Duodenal mucosa (tissue), 2 donors: ENCODE results near the gene MED8.

Experiments used
- H3K27ac ChIP-seq: one replicate; pipeline ENCODE4 v1.7.0; 2013; ENCODE audit warnings: low read depth, low read length
- H3K27me3 ChIP-seq, 2 donors: one replicate each; pipeline ENCODE4 v1.7.0; 2013; ENCODE audit warnings: low read length in 2 of 2, control low read depth in 1 of 2; ENCODE audit not compliant: insufficient read depth in 2 of 2, control insufficient read depth in 1 of 2
- H3K36me3 ChIP-seq, 2 donors: one replicate each; pipeline ENCODE4 v1.7.0; 2013; ENCODE audit warnings: low read length in 2 of 2, control low read depth in 1 of 2; ENCODE audit not compliant: insufficient read depth in 2 of 2, control insufficient read depth in 1 of 2
- H3K4me1 ChIP-seq, 2 donors: one replicate each; pipeline ENCODE4 v1.7.0; 2013; ENCODE audit warnings: low read length in 2 of 2, control low read depth in 1 of 2; ENCODE audit not compliant: insufficient read depth in 2 of 2, control insufficient read depth in 1 of 2
- H3K4me3 ChIP-seq, 2 donors: one replicate each; pipeline ENCODE4 v1.7.0; 2013; ENCODE audit warnings: low read length in 2 of 2, low read depth in 1 of 2
- H3K9ac ChIP-seq, 2 donors: one replicate each; pipeline ENCODE4 v1.7.0; 2013; ENCODE audit warnings: low read length in 2 of 2, low read depth in 1 of 2
- H3K9me3 ChIP-seq, 2 donors: one replicate each; pipeline ENCODE4 v1.7.0; 2013; ENCODE audit warnings: low read length in 2 of 2, control low read depth in 1 of 2; ENCODE audit not compliant: control insufficient read depth in 1 of 2

Gene MED8

GRCh38 chr1:43365678-43366077 is 23.9 kb downstream of the MED8 start:
- H3K27me3 ChIP-seq = no peaks in the 10 kb centered on the region
- H3K27ac ChIP-seq = no peak overlapping the region
- peak overlapping the region; percentile 90 to 92 for H3K4me3 ChIP-seq
- peaks cover 34 to 49% of the 10 kb centered on the region in 2 donors for H3K36me3 ChIP-seq
- no peaks in the 10 kb centered on the region for H3K9me3 ChIP-seq
- peak overlapping the region; percentile 58 to 59 for H3K9ac ChIP-seq
- peaks cover 39 to 52% of the 10 kb centered on the region in 2 donors for H3K4me1 ChIP-seq

GRCh38 chr1:43363935-43364525 is 25.6 kb downstream of the MED8 start:
- H3K4me3 ChIP-seq = peak overlapping the region in 1 of 2 donors; percentile 5
- H3K36me3 ChIP-seq = peaks cover 36 to 51% of the 10 kb centered on the region in 2 donors
- peaks cover 55 to 67% of the 10 kb centered on the region in 2 donors for H3K4me1 ChIP-seq
- H3K27ac ChIP-seq = no peak overlapping the region
- no peaks in the 10 kb centered on the region for H3K27me3 ChIP-seq
- no peak overlapping the region for H3K9ac ChIP-seq
- H3K9me3 ChIP-seq = no peaks in the 10 kb centered on the region

- Histone ChIP-seq H3K27me3 (no peaks in the 10 kb centered on the region), H3K36me3 (peaks cover 36 to 51% of the 10 kb centered on the region in 2 donors), H3K27ac (no peak overlapping the region)
These were observed 26.2 kb downstream of the MED8 start for GRCh38 chr1:43363283-43363934.

GRCh38 chr1:43360616-43361015 is 29.0 kb downstream of the MED8 start:
- peaks cover 36 to 51% of the 10 kb centered on the region in 2 donors for H3K36me3 ChIP-seq
- H3K9ac ChIP-seq = peak overlapping the region in 1 of 2 donors; percentile 18
- peaks cover 42 to 52% of the 10 kb centered on the region in 2 donors for H3K4me1 ChIP-seq
- peak overlapping the region; percentile 74 to 77 for H3K4me3 ChIP-seq
- H3K27ac ChIP-seq = no peak overlapping the region
- H3K9me3 ChIP-seq = no peaks in the 10 kb centered on the region
- H3K27me3 ChIP-seq = no peaks in the 10 kb centered on the region

More at GRCh38 chr1:43363283-43363934, 26.2 kb downstream of the MED8 start:
- H3K4me1 ChIP-seq = peaks cover 50 to 63% of the 10 kb centered on the region in 2 donors
- H3K4me3 ChIP-seq = peak overlapping the region in 1 of 2 donors; percentile 5
- peak overlapping the region in 1 of 2 donors; percentile 11 for H3K9ac ChIP-seq
- no peaks in the 10 kb centered on the region for H3K9me3 ChIP-seq

GRCh38 chr1:43359696-43360095 is 29.9 kb downstream of the MED8 start:
- H3K27me3 ChIP-seq = no peaks in the 10 kb centered on the region
- H3K27ac ChIP-seq = no peak overlapping the region
- peak overlapping the region; percentile 53 to 82 for H3K9ac ChIP-seq
- H3K36me3 ChIP-seq = peaks cover 30 to 43% of the 10 kb centered on the region in 2 donors
- peaks cover 38 to 47% of the 10 kb centered on the region in 2 donors for H3K4me1 ChIP-seq
- H3K4me3 ChIP-seq = peak overlapping the region; percentile 74 to 77
- no peaks in the 10 kb centered on the region for H3K9me3 ChIP-seq

- Histone ChIP-seq H3K9me3 (no peaks in the 10 kb centered on the region), H3K4me3 (peak within 1 kb of the TSS; percentile 77 to 80), H3K9ac (peak within 1 kb of the TSS; percentile 84 to 90), H3K4me1 (peaks cover 35 to 42% of the 10 kb centered on the region in 2 donors), H3K36me3 (peaks cover 23 to 36% of the 10 kb centered on the region in 2 donors), H3K27ac (peak within 1 kb of the TSS; percentile 71), H3K27me3 (no peaks in the 10 kb centered on the region)
These were observed 30.6 kb downstream of the MED8 start, which contains the start of gene CDC20 for GRCh38 chr1:43358746-43359693. Gene CDC20, plus strand, starts transcription at chr1:43358981. Its CDS starts 235 bp downstream, at chr1:43359216.

GRCh38 chr1:43358121-43358745 is 31.4 kb downstream of the MED8 start:
- peak overlapping the region; percentile 71 for H3K27ac ChIP-seq
- peak overlapping the region; percentile 84 to 90 for H3K9ac ChIP-seq
- H3K4me1 ChIP-seq = peaks cover 27 to 34% of the 10 kb centered on the region in 2 donors

GRCh38 chr1:43357251-43357650 is 32.3 kb downstream of the MED8 start:
- no peak overlapping the region for H3K4me3 ChIP-seq
- peaks cover 26 to 34% of the 10 kb centered on the region in 2 donors for H3K4me1 ChIP-seq
- no peak overlapping the region for H3K27ac ChIP-seq
- no peaks in the 10 kb centered on the region for H3K27me3 ChIP-seq
- H3K9ac ChIP-seq = no peak overlapping the region
- peaks cover 15 to 18% of the 10 kb centered on the region in 2 donors for H3K36me3 ChIP-seq
- H3K9me3 ChIP-seq = no peaks in the 10 kb centered on the region

More at GRCh38 chr1:43358121-43358745, 31.4 kb downstream of the MED8 start:
- H3K27me3 ChIP-seq = no peaks in the 10 kb centered on the region
- H3K9me3 ChIP-seq = no peaks in the 10 kb centered on the region
- H3K4me3 ChIP-seq = peak overlapping the region; percentile 77 to 80
- peaks cover 15 to 28% of the 10 kb centered on the region in 2 donors for H3K36me3 ChIP-seq

GRCh38 chr1:43354936-43355335 is 34.7 kb downstream of the MED8 start:
- no peak overlapping the region for H3K27ac ChIP-seq
- no peak overlapping the region for H3K4me3 ChIP-seq
- H3K36me3 ChIP-seq = no peaks in the 10 kb centered on the region
- no peaks in the 10 kb centered on the region for H3K27me3 ChIP-seq
- H3K9me3 ChIP-seq = no peaks in the 10 kb centered on the region
- peaks cover 16 to 20% of the 10 kb centered on the region in 2 donors for H3K4me1 ChIP-seq
- no peak overlapping the region for H3K9ac ChIP-seq
